Left ventricle myocardium inferior (tissue), 1 donor: ENCODE measurements around the gene AIFM3. TPM values are rescaled to one million over a fixed set of nuclear protein-coding genes. Genes with fewer than 3 reads are reported as not detected.

ENCODE experiments used
- DNase-seq: peaks from one replicate; pipeline ENCODE4 v3.0.0-alpha.2; 2020
- H3K27ac ChIP-seq: fragments of 200-600 bp; replicated peaks from 2 replicates; pipeline ENCODE4 v1.8.0; 2021
- H3K27me3 ChIP-seq: fragments of 200-600 bp; 2 replicates; pipeline ENCODE4 v1.8.0; 2021; ENCODE audit warnings: low read depth
- H3K36me3 ChIP-seq: fragments of 200-600 bp; 2 replicates; pipeline ENCODE4 v1.8.0; 2021
- H3K4me1 ChIP-seq: fragments of 200-600 bp; 2 replicates; pipeline ENCODE4 v1.8.0; 2021
- H3K4me3 ChIP-seq: fragments of 200-600 bp; 2 replicates; pipeline ENCODE4 v1.8.0; 2021; ENCODE audit warnings: mild to moderate bottlenecking, moderate library complexity
- H3K9me3 ChIP-seq: fragments of 200-600 bp; replicated peaks from 2 replicates; pipeline ENCODE4 v1.8.0; 2021
- CTCF ChIP-seq: fragments of 200-600 bp; IDR thresholded peaks from 2 replicates; pipeline ENCODE4 v1.8.0; 2021; ENCODE audit warnings: antibody characterized with exemption, mild to moderate bottlenecking, borderline replicate concordance
- intact Hi-C: fragments of 100-400 bp; cut with micrococcal nuclease; formaldehyde crosslinking; loops from one replicate; pipeline ENCODE4 v1.11.0; 2022
- total RNA-seq: library from RNA; stranded (reverse); fragmentation: NEBNext Ultra II Directional; extraction: Animal tissue kit (Norgen Biotek cat#: 25700); gene quantifications from one replicate; pipeline ENCODE4 v1.2.1, GENCODE V29; 2021
- donor health status: DM: no; HTN: yes; CAD: no; lungs with severe emphysema.

The AIFM3 gene
- total RNA-seq, 1 donor from 2014 or later: 0.47 TPM

DNA sequence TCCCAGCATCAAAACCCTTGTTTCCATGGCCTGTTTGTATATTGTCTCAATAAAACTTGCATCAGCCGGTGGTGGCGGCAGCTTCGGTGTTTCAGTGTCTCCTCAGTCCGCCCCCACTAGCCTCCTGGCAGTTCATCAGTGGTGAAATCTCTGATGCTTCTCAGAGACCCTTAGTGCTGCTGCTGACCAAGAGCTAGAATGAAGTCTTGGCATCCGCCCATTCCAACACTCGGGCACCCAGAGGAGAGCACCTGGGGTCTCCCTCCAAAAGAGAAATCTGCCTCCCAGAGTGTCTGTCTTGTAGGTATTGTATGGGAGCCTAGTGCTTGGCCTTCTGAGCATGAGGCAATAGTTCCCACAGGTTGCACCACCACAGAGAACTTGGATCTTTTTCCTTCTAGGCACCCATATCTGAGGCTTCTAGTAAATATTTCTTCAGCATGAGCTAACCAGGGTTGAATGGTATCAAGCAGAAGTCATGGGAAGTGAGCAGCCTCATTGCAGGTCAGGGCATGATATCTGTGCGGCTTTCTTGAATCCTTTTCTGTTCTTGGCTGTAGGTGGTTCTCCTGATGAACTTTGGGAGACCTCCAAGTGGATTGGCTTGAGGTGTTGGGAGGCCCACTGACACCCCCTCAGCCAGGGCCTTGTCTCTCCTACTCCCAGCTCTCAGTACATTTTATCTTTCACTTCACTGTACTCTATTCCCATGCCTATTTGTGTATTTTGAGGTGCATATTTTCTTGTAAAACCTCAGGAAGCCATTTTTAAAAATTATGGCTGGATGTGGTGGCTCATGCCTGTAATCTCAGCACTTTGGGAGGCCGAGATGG is 13.2 kb upstream of the AIFM3 start:
- no peaks in the 10 kb centered on the region for H3K9me3 ChIP-seq
- peaks cover 2% of the 10 kb centered on the region for H3K27me3 ChIP-seq
- DNase-seq: no peak
- H3K4me3 ChIP-seq: no peak overlapping the region
- no peak for TF ChIP-seq CTCF
- intact Hi-C loops: no loop called here
- H3K27ac ChIP-seq: no peak overlapping the region
- peaks cover 45% of the 10 kb centered on the region for H3K36me3 ChIP-seq
- H3K4me1 ChIP-seq: peaks cover 30% of the 10 kb centered on the region

DNA sequence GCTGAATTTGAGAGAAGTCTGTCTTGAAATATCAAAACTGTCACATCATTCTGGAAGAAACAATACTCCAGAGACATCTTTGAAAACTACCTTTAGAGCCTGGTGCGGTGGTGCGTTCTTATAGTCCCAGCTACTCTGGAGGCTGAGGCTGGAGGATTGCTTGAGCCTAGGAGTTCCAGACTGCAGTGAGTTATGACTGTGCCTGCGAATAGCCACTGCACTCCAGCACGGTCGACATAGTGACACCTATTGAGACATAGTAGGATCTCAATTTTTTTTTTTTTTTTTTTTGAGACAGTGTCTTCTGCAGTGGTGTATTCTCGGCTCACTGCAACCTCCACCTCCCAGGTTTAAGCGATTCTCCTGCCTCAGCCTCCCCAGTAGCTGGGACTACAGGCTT is 11.5 kb upstream of the AIFM3 start:
- H3K27ac ChIP-seq: no peak overlapping the region
- H3K9me3 ChIP-seq: no peaks in the 10 kb centered on the region
- intact Hi-C loops: no loop called here
- H3K4me3 ChIP-seq: no peak overlapping the region
- TF ChIP-seq CTCF: no peak
- peaks cover 30% of the 10 kb centered on the region for H3K4me1 ChIP-seq
- peaks cover 3% of the 10 kb centered on the region for H3K27me3 ChIP-seq
- H3K36me3 ChIP-seq: peaks cover 31% of the 10 kb centered on the region
- DNase-seq: no peak

- no peak overlapping the region for H3K27ac ChIP-seq
- DNase-seq: no peak
- no peak for TF ChIP-seq CTCF
These were observed 10.6 kb upstream of the AIFM3 start for GRCh38 chr22:20956258-20957101.

GRCh38 chr22:20957102-20957682 is 9.9 kb upstream of the AIFM3 start:
- no peaks in the 10 kb centered on the region for H3K9me3 ChIP-seq
- H3K4me3 ChIP-seq: peak overlapping the region; percentile 70
- no peak for TF ChIP-seq CTCF
- H3K27ac ChIP-seq: peak overlapping the region; percentile 23
- H3K27me3 ChIP-seq: peaks cover 5% of the 10 kb centered on the region
- DNase-seq: no peak
- intact Hi-C loops: no loop called here
- H3K4me1 ChIP-seq: peaks cover 30% of the 10 kb centered on the region
- peaks cover 15% of the 10 kb centered on the region for H3K36me3 ChIP-seq

More at GRCh38 chr22:20956258-20957101, 10.6 kb upstream of the AIFM3 start:
- peaks cover 3% of the 10 kb centered on the region for H3K27me3 ChIP-seq
- peaks cover 22% of the 10 kb centered on the region for H3K36me3 ChIP-seq
- peaks cover 30% of the 10 kb centered on the region for H3K4me1 ChIP-seq
- no peaks in the 10 kb centered on the region for H3K9me3 ChIP-seq
- H3K4me3 ChIP-seq: peak overlapping the region; percentile 70
- intact Hi-C loops: no loop called here

DNA sequence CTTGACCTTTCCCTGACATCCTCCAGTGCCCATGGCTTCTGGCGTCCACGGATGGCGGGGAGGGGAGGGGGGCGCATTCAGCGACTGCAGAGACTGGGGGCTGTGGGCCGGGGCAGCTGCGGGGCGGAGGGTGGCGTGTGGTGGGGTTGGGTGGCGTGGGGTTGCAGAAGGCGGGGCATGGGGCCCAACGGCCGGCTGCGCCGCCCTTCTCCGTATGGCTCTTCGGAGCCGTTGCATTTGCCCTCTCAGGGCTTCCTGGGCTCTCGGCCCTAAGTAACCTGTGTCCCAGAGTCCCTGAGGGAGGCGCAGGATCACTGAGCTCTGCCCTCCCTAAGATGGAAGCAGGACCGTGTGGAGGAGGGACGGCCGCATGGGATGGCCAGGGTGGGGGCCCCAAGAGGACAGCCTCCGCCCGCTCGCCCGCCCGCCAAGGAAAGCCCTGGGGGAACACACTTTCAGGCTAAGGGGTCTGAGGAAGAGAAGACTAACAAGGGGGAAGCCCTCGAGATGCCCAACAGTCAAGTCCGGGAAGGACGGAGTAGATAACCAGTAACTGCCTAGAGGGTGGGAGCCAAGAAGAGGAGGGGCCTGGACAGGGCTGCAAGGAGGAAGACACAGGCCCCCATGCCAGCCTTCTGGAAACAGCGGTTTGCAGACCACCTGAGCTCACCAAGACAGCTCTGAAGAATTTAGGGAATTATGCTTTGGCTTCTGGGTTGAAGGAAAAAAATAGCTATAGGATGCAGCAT is 9.2 kb upstream of the AIFM3 start:
- Histone ChIP-seq H3K27ac (peak overlapping the region; percentile 23), H3K27me3 (peaks cover 11% of the 10 kb centered on the region), H3K36me3 (peaks cover 9% of the 10 kb centered on the region), H3K9me3 (no peaks in the 10 kb centered on the region), H3K4me3 (peak overlapping the region; percentile 70), H3K4me1 (peaks cover 30% of the 10 kb centered on the region)
- TF ChIP-seq CTCF: no peak
- peak; percentile 33 for DNase-seq
- intact Hi-C loops: no loop called here
